Lower leg skin (tissue), 3 donors: ENCODE data around the gene SORL1.

ENCODE experiments used
- CTCF ChIP-seq, 3 donors: fragments of 450-650 bp; IDR thresholded peaks; one replicate each; pipeline ENCODE4 v1.5.1; 2016; ENCODE audit warnings: antibody characterized with exemption in 3 of 3, mild to moderate bottlenecking in 3 of 3, moderate library complexity in 2 of 3
- POLR2A ChIP-seq, 2 donors: fragments of 450-650 bp; IDR thresholded peaks; one replicate each; pipeline ENCODE4 v1.6.1; 2016 to 2017; ENCODE audit warnings: antibody characterized with exemption in 2 of 2, mild to moderate bottlenecking in 1 of 2, moderate library complexity in 1 of 2

GRCh38 chr11:121479698-121480238 lies 27.7 kb downstream of the SORL1 start:
- TF ChIP-seq CTCF (IDR thresholded peaks at IDR 0.05) (no peak), POLR2A (IDR thresholded peaks at IDR 0.05) (no peak)
